ENCODE data around the gene SFTA2. TPM values are rescaled to one million over a fixed set of nuclear protein-coding genes. Genes with fewer than 3 reads are reported as not detected.

The SFTA2 gene
- polyA plus RNA-seq, 1 experiment = not detected

GRCh38 chr6:30938730-30939129, 6.8 kb upstream of the SFTA2 start:
- ChIA-PET CTCF (no interaction called here), POLR2A (no interaction called here)
- Histone ChIP-seq H3K4me3 (ENCODE audit: low read depth, low read length) (no peak overlapping the region), H3K9me3 (ENCODE audit: control insufficient read depth, insufficient read depth, low read length) (no peaks in the 10 kb centered on the region), H3K27ac (ENCODE audit: low read depth, low read length) (no peak overlapping the region), H3K27me3 (ENCODE audit: control insufficient read depth, insufficient read depth, low read length) (peaks cover 47% of the 10 kb centered on the region)
- TF ChIP-seq CTCF (IDR thresholded peaks at IDR 0.05; ENCODE audit: low read depth, low read length) = no peak
- no peak for DNase-seq (ENCODE audit: low read depth, low spot score)

- no peak for TF ChIP-seq CTCF (IDR thresholded peaks at IDR 0.05; ENCODE audit: low read depth, low read length)
- Histone ChIP-seq H3K27me3 (ENCODE audit: control insufficient read depth, insufficient read depth, low read length) (peaks cover 41% of the 10 kb centered on the region), H3K27ac (ENCODE audit: low read depth, low read length) (no peak overlapping the region), H3K4me3 (ENCODE audit: low read depth, low read length) (no peak overlapping the region), H3K9me3 (ENCODE audit: control insufficient read depth, insufficient read depth, low read length) (no peaks in the 10 kb centered on the region)
- no peak for DNase-seq (ENCODE audit: low read depth, low spot score)
- ChIA-PET CTCF (no interaction called here), POLR2A (no interaction called here)
Observed at GRCh38 chr6:30937265-30937664, 5.3 kb upstream of the SFTA2 start.

- Histone ChIP-seq H3K27ac (ENCODE audit: low read depth, low read length) (no peak overlapping the region), H3K9me3 (ENCODE audit: control insufficient read depth, insufficient read depth, low read length) (no peaks in the 10 kb centered on the region), H3K27me3 (ENCODE audit: control insufficient read depth, insufficient read depth, low read length) (peaks cover 42% of the 10 kb centered on the region), H3K4me3 (ENCODE audit: low read depth, low read length) (no peak overlapping the region)
- TF ChIP-seq CTCF (IDR thresholded peaks at IDR 0.05; ENCODE audit: low read depth, low read length) = no peak
- no peak for DNase-seq (ENCODE audit: low read depth, low spot score)
- ChIA-PET CTCF (interaction anchor here (0.9 kb wide), 1 partner anchor 8 kb away, joined by 3 read pairs; no protein-coding TSS in a partner anchor), POLR2A (no interaction called here)
Observed at GRCh38 chr6:30935018-30935417, 3.0 kb upstream of the SFTA2 start.

GRCh38 chr6:30932665-30933365, 845 bp upstream of the SFTA2 start:
- CTCF ChIA-PET = no interaction called here
- Histone ChIP-seq H3K27me3 (ENCODE audit: control insufficient read depth, insufficient read depth, low read length) (peaks cover 25% of the 10 kb centered on the region), H3K4me3 (ENCODE audit: low read depth, low read length) (no peak overlapping the region), H3K27ac (ENCODE audit: low read depth, low read length) (no peak overlapping the region), H3K9me3 (ENCODE audit: control insufficient read depth, insufficient read depth, low read length) (peaks cover 5% of the 10 kb centered on the region)
- POLR2A ChIA-PET = no interaction called here
- DNase-seq (ENCODE audit: low read depth, low spot score) = no peak
- no peak for TF ChIP-seq CTCF (IDR thresholded peaks at IDR 0.05; ENCODE audit: low read depth, low read length)

GRCh38 chr6:30931272-30931671, 698 bp downstream of the SFTA2 start:
- no peak for TF ChIP-seq CTCF (IDR thresholded peaks at IDR 0.05; ENCODE audit: low read depth, low read length)
- no peak overlapping the region for H3K27ac ChIP-seq (ENCODE audit: low read depth, low read length)
- ChIA-PET CTCF (interaction anchor here (0.8 to 2.5 kb wide), 6 partner anchors 11 to 156 kb away, joined by 3 to 14 read pairs (median 4); partner anchors contain the start of gene VARS2), POLR2A (no interaction called here)
- H3K27me3 ChIP-seq (ENCODE audit: control insufficient read depth, insufficient read depth, low read length) = peaks cover 12% of the 10 kb centered on the region
- peaks cover 5% of the 10 kb centered on the region for H3K9me3 ChIP-seq (ENCODE audit: control insufficient read depth, insufficient read depth, low read length)
- H3K4me3 ChIP-seq (ENCODE audit: low read depth, low read length) = no peak overlapping the region
- no peak for DNase-seq (ENCODE audit: low read depth, low spot score)
